Endodermal cell (in vitro differentiated cells): ENCODE results near the gene KASH5. TPM values are rescaled to one million over a fixed set of nuclear protein-coding genes. Genes with fewer than 3 reads are reported as not detected.

Experiments
- DNase-seq: peaks from one replicate; pipeline ENCODE4 v3.0.0-alpha.2; 2017
- H3K27ac ChIP-seq: 2 replicates; pipeline ENCODE4 v1.5.1; 2013; ENCODE audit warnings: mild to moderate bottlenecking, low read depth, low read length, moderate library complexity
- H3K27me3 ChIP-seq: 2 replicates; pipeline ENCODE4 v1.6.1; 2013; ENCODE audit warnings: mild to moderate bottlenecking, low read length, moderate library complexity; ENCODE audit not compliant: insufficient read depth, control insufficient read depth, poor library complexity, severe bottlenecking
- H3K36me3 ChIP-seq: 2 replicates; pipeline ENCODE4 v1.7.0; 2013; ENCODE audit warnings: mild to moderate bottlenecking, low read length, moderate library complexity; ENCODE audit not compliant: control insufficient read depth, insufficient read depth
- H3K4me1 ChIP-seq: one replicate; pipeline ENCODE4 v1.7.0; 2013; ENCODE audit warnings: low read length; ENCODE audit not compliant: control insufficient read depth, insufficient read depth
- H3K4me3 ChIP-seq: 2 replicates; pipeline ENCODE4 v1.5.1; 2013; ENCODE audit warnings: mild to moderate bottlenecking, low read length, moderate library complexity
- H3K9ac ChIP-seq: 2 replicates; pipeline ENCODE4 v1.6.1; 2013; ENCODE audit warnings: mild to moderate bottlenecking, low read length, moderate library complexity; ENCODE audit not compliant: poor library complexity, severe bottlenecking; ENCODE audit errors: extremely low read depth
- H3K9me3 ChIP-seq: 2 replicates; pipeline ENCODE4 v1.6.1; 2013; ENCODE audit warnings: mild to moderate bottlenecking, low read length, moderate library complexity; ENCODE audit not compliant: control insufficient read depth
- H3K27ac Mint-ChIP-seq: 2 replicates; pipeline ENCODE4 v1.8.0; 2020; ENCODE audit warnings: mixed read lengths
- H3K27me3 Mint-ChIP-seq: 2 replicates; pipeline ENCODE4 v1.8.0; 2021; ENCODE audit warnings: mild to moderate bottlenecking, mixed read lengths; ENCODE audit not compliant: insufficient read depth
- H3K36me3 Mint-ChIP-seq: 2 replicates; pipeline ENCODE4 v1.8.0; 2020; ENCODE audit warnings: low read depth, mixed read lengths
- H3K4me1 Mint-ChIP-seq: 2 replicates; pipeline ENCODE4 v1.8.0; 2020; ENCODE audit warnings: mixed read lengths
- H3K4me3 Mint-ChIP-seq: 2 replicates; pipeline ENCODE4 v1.8.0; 2020; ENCODE audit warnings: mild to moderate bottlenecking, moderate library complexity, mixed read lengths
- H3K9me3 Mint-ChIP-seq: 2 replicates; pipeline ENCODE4 v1.8.0; 2020; ENCODE audit warnings: mild to moderate bottlenecking, mixed read lengths
- CTCF ChIP-seq: fragments of 200-600 bp; sonication (generic); conservative IDR thresholded peaks from 2 replicates; pipeline ENCODE4 v1.5.0; 2021; ENCODE audit warnings: antibody characterized with exemption, mild to moderate bottlenecking
- WGBS, 2 experiments: methylation state at CpG; one replicate each; pipeline versions ENCODE4 v1.1.5 to v1.1.7; 2013; ENCODE audit warnings: missing lambda C conversion rate in 2 of 2, mixed read lengths in 1 of 2; ENCODE audit not compliant: insufficient coverage in 1 of 2, insufficient read length in 1 of 2; 5-methylcytosine and 5-hydroxymethylcytosine counted together
- total RNA-seq, 2 donors: library from RNA; stranded (reverse); fragmentation: NEBNext Ultra II Directional in 1 of 2; extraction: Animal tissue kit (Norgen Biotek cat#: 25700) in 1 of 2; gene quantifications; 2 replicates in 1 of 2; 3 replicates in 1 of 2; pipeline ENCODE4 v1.2.1, GENCODE V29; 2021

The KASH5 gene
- total RNA-seq, 2 donors from 2014 or later: 0.13 TPM; not detected in 1

DNA sequence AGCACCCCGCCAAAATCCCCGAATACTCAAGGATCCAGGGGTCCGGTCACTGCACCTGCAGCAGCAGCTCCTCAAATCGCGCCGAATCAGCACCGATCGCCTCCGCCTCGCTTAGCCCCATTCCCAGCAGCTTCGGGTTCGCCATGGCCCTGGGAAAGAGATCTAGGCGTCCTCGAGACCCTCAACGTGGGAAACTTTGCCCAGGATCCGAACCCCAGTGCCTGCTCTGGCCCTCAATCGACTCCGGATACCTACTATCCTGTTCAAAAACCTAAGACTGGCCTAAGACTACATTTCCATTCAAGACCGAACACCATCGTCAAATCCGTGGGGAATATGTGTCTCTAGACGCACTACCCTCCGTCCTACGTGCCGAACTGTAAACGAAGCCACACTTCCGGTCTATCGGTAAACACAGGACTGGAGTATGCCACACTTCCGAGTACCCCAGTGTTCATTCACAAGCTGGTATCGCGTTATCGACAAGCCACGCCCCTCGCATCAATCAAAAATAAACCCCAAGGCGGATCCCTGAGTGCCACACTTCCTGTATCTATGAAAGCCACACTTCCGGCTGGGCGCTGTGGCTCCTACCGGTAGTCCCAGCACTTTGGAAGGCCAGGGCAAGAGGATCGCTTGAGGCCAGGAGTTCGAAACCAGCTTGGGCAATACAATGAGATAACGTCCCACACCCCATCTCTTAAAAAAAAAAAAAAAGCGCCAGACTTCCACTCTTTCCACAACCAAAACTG is 63.6 kb downstream of the KASH5 start, which contains the start of gene PIH1D1:
PIH1D1 (minus strand) TSS at position 385 of the 752 bp plus-strand sequence; CDS start at position 145, 240 bp downstream.
- H3K9ac ChIP-seq: peak within 1 kb of the TSS; percentile 84
- peak within 1 kb of the TSS; percentile 94 for H3K27ac ChIP-seq
- Mint-ChIP-seq H3K4me1 (peaks cover 9% of the 10 kb centered on the region), H3K9me3 (peaks cover 1% of the 10 kb centered on the region), H3K36me3 (peaks cover 50% of the 10 kb centered on the region), H3K27me3 (no peaks in the 10 kb centered on the region), H3K27ac (peak within 1 kb of the TSS; percentile 100), H3K4me3 (peak within 1 kb of the TSS; percentile 88)
- TF ChIP-seq CTCF: peak; percentile 52
- no peaks in the 10 kb centered on the region for H3K9me3 ChIP-seq
- peak within 1 kb of the TSS; percentile 84 for H3K4me3 ChIP-seq
- DNase-seq: peak; percentile 99
- WGBS, 2 experiments: 1% methylated on average over 30 to 42 of the region's 42 CpGs
- no peaks in the 10 kb centered on the region for H3K27me3 ChIP-seq
- H3K36me3 ChIP-seq: peaks cover 31% of the 10 kb centered on the region
- no peaks in the 10 kb centered on the region for H3K4me1 ChIP-seq

GRCh38 chr19:49453013-49453756 is 65.1 kb downstream of the KASH5 start, which contains the start of gene ALDH16A1:
TSS of gene ALDH16A1 (plus strand) at chr19:49453225. CDS start at chr19:49453332, 107 bp downstream.
- peak within 1 kb of the TSS; percentile 94 for H3K27ac ChIP-seq
- H3K4me3 Mint-ChIP-seq: peak within 1 kb of the TSS; percentile 88
- TF ChIP-seq CTCF: no peak
- no peaks in the 10 kb centered on the region for H3K4me1 ChIP-seq
- 0% methylated on average over 33 to 66 of the region's 66 CpGs for WGBS, 2 experiments
- no peaks in the 10 kb centered on the region for H3K9me3 ChIP-seq
- no peaks in the 10 kb centered on the region for H3K27me3 Mint-ChIP-seq
- H3K27ac Mint-ChIP-seq: peak within 1 kb of the TSS; percentile 100
- peak within 1 kb of the TSS; percentile 84 for H3K9ac ChIP-seq
- H3K36me3 ChIP-seq: peaks cover 22% of the 10 kb centered on the region
- peak within 1 kb of the TSS; percentile 84 for H3K4me3 ChIP-seq
- peaks cover 39% of the 10 kb centered on the region for H3K36me3 Mint-ChIP-seq
- peaks cover 9% of the 10 kb centered on the region for H3K4me1 Mint-ChIP-seq
- peak; percentile 99 for DNase-seq
- no peaks in the 10 kb centered on the region for H3K27me3 ChIP-seq
- H3K9me3 Mint-ChIP-seq: peaks cover 1% of the 10 kb centered on the region

DNA sequence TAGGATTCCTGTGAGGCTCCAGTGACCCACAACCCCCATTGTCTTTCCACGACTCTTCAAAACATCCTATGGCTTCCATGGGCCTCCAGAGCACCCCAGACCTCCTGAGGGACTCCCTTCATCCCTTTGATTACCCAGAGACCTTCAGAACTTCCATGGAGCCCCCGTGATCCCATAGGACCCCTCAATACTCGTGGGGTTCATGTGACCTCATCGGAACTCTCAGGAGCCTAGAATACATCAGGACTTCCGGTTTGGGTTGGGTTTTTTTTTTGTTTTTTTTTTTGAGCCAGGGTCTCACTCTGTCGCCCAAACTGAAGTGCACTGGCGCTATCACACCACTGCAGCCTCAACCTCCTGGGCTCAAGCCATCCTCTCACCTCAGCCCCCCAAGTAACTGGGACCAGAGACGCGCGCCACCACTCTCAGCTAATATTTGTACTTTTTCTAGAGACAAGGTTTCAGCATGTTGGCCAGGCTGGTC is 65.8 kb downstream of the KASH5 start:
- H3K27ac Mint-ChIP-seq: peak overlapping the region; percentile 100
- peaks cover 1% of the 10 kb centered on the region for H3K9me3 Mint-ChIP-seq
- no peaks in the 10 kb centered on the region for H3K4me1 ChIP-seq
- H3K9ac ChIP-seq: peak overlapping the region; percentile 84
- peak overlapping the region; percentile 78 for H3K27ac ChIP-seq
- no peaks in the 10 kb centered on the region for H3K27me3 Mint-ChIP-seq
- H3K4me3 Mint-ChIP-seq: peak overlapping the region; percentile 88
- WGBS, 2 experiments: 24 to 43% methylated on average over 4 to 9 of the region's 10 CpGs
- H3K4me3 ChIP-seq: peak overlapping the region; percentile 84
- peaks cover 22% of the 10 kb centered on the region for H3K36me3 ChIP-seq
- peaks cover 33% of the 10 kb centered on the region for H3K36me3 Mint-ChIP-seq
- TF ChIP-seq CTCF: no peak
- peaks cover 9% of the 10 kb centered on the region for H3K4me1 Mint-ChIP-seq
- H3K9me3 ChIP-seq: no peaks in the 10 kb centered on the region
- H3K27me3 ChIP-seq: no peaks in the 10 kb centered on the region
- no peak for DNase-seq
